ENCODE results near the gene NUB1. TPM values are rescaled to one million over a fixed set of nuclear protein-coding genes. Genes with fewer than 3 reads are reported as not detected.

NUB1 gene
- total and polyA plus RNA-seq, 2 donors, result 48.5 to 69.8 TPM

DNA sequence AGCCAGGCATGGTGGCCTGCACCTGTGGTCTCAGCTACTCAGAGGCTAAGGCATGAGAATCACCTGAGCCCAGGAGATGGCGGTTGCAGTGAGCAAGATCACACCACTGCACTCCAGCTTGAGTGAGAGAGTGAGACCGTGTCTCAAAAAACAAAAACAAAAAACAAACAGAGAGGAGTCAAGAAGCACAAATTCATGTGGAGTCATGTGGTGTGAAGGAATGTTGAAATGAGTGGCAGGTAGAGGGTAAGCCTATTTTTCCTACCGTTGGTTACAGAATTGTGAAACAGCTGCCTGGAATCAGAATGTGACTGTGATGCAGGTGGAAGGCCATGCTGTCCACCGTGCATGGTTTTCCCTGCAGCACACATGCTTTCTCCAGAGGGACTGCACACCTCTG is 23.7 kb upstream of the NUB1 start:
- Histone ChIP-seq H3K9me3 (ENCODE audit: control insufficient read depth in 2 of 2, insufficient read depth in 1 of 2, low read length in 1 of 2) (peaks cover 2 to 25% of the 10 kb centered on the region in 2 donors), H3K36me3 (ENCODE audit: control insufficient read depth in 2 of 2, insufficient read depth in 2 of 2, low read length in 1 of 2) (no peaks in the 10 kb centered on the region), H3K27me3 (ENCODE audit: control insufficient read depth in 2 of 2, insufficient read depth in 1 of 2, low read length in 1 of 2) (peaks cover 0 to 2% of the 10 kb centered on the region in 2 donors), H3K4me3 (ENCODE audit: low read length in 2 of 2) (no peak overlapping the region), H3K4me1 (ENCODE audit: control insufficient read depth in 2 of 2, insufficient read depth in 2 of 2, low read length in 2 of 2) (peaks cover 0 to under 1% of the 10 kb centered on the region in 2 donors), H3K27ac (ENCODE audit: low read depth in 1 of 2, low read length in 1 of 2) (no peak overlapping the region)
- DNase-seq (ENCODE audit: low read depth in 6 of 9, low spot score in 9 of 9), result no peak
- WGBS, result 91% methylated on average over 4 of the region's 4 CpGs

DNA sequence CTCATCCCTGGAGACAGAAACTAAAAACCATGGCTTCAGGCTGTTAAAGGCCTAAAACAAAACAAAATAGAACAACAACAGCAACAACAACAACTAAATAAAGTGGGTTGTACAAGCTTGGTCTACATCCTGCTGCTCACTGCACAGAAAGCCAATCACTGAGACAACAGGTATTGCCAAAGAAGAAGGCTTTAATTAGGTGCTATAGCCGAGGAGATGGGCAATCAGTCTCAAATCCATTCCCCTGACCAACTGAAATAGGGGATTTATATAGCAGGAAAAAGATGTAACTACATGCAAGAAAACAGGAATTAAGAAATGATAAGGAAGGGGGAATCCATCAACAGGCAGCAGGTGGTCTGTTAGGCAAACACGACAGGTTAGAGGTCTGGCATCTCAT is 22.4 kb upstream of the NUB1 start:
- DNase-seq (ENCODE audit: low read depth in 6 of 9, low spot score in 9 of 9), result no peak

DNA sequence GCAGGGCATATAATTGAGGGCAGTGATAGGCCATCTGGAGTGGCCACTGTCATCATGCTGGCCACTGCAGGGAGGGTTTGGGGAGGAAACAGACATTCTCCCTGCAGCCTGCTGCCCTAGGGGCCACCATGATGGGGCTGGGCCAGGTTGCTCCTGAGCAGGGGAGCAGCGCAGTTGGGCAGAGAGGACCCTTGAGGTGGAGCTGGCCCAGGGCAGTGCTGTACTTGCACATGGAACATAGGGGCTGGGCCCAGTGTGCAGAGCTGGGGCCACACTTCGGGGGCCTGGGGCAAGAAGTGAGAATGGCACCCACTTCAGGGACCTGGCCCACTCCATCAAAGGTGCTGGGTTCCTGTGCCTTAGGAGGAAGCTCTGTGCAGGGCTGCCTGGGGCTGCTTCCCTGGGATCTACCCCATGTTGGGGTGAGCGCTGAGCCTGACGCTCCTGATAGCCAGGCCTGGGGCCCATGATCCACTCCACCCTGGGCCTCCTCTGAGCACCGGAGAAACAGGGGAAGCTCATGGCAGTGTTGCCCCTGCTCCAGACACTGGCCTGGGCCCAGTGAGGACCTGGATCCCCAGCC is 21.3 kb upstream of the NUB1 start:
- WGBS, result 92% methylated on average over 5 of the region's 5 CpGs
- H3K27me3 ChIP-seq (ENCODE audit: control insufficient read depth in 2 of 2, insufficient read depth in 1 of 2, low read length in 1 of 2), result peaks cover 0 to 2% of the 10 kb centered on the region in 2 donors
- no peak overlapping the region for H3K27ac ChIP-seq (ENCODE audit: low read depth in 1 of 2, low read length in 1 of 2)
- DNase-seq (ENCODE audit: low read depth in 6 of 9, low spot score in 9 of 9), result no peak
- H3K36me3 ChIP-seq (ENCODE audit: control insufficient read depth in 2 of 2, insufficient read depth in 2 of 2, low read length in 1 of 2), result no peaks in the 10 kb centered on the region
- H3K4me3 ChIP-seq (ENCODE audit: low read length in 2 of 2), result no peak overlapping the region
- H3K9me3 ChIP-seq (ENCODE audit: control insufficient read depth in 2 of 2, insufficient read depth in 1 of 2, low read length in 1 of 2), result peaks cover 1 to 25% of the 10 kb centered on the region in 2 donors
- no peaks in the 10 kb centered on the region for H3K4me1 ChIP-seq (ENCODE audit: control insufficient read depth in 2 of 2, insufficient read depth in 2 of 2, low read length in 2 of 2)

More for the DNA sequence above, 22.4 kb upstream of the NUB1 start:
- Histone ChIP-seq H3K27ac (ENCODE audit: low read depth in 1 of 2, low read length in 1 of 2) (no peak overlapping the region), H3K4me1 (ENCODE audit: control insufficient read depth in 2 of 2, insufficient read depth in 2 of 2, low read length in 2 of 2) (no peaks in the 10 kb centered on the region), H3K9me3 (ENCODE audit: control insufficient read depth in 2 of 2, insufficient read depth in 1 of 2, low read length in 1 of 2) (peaks cover 1 to 25% of the 10 kb centered on the region in 2 donors), H3K27me3 (ENCODE audit: control insufficient read depth in 2 of 2, insufficient read depth in 1 of 2, low read length in 1 of 2) (peaks cover 0 to 2% of the 10 kb centered on the region in 2 donors), H3K36me3 (ENCODE audit: control insufficient read depth in 2 of 2, insufficient read depth in 2 of 2, low read length in 1 of 2) (no peaks in the 10 kb centered on the region), H3K4me3 (ENCODE audit: low read length in 2 of 2) (no peak overlapping the region)
- 75% methylated on average over 2 of the region's 2 CpGs for WGBS

DNA sequence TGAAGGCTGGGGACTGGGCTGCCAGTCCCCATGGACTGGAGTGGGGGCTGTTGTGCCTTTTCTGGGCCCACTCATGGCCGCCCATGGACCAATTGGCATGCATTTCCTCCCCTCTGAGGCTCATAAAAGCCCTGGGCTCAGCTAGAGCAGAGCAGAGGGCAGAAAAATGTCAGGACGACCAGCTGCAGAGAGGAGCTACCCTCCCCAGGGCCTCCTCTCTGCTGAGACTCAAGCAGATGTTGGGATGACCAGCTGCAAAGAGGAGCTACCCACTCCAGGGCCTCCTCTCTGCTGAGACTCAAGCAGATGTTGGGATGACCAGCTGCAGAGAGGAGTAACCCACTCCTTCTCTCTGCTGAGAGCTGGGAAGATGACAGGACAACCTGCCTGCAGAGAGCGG is 20.3 kb upstream of the NUB1 start:
- Histone ChIP-seq H3K36me3 (ENCODE audit: control insufficient read depth in 2 of 2, insufficient read depth in 2 of 2, low read length in 1 of 2) (no peaks in the 10 kb centered on the region), H3K27me3 (ENCODE audit: control insufficient read depth in 2 of 2, insufficient read depth in 1 of 2, low read length in 1 of 2) (peaks cover 0 to 2% of the 10 kb centered on the region in 2 donors), H3K27ac (ENCODE audit: low read depth in 1 of 2, low read length in 1 of 2) (no peak overlapping the region), H3K9me3 (ENCODE audit: control insufficient read depth in 2 of 2, insufficient read depth in 1 of 2, low read length in 1 of 2) (peaks cover 1 to 25% of the 10 kb centered on the region in 2 donors), H3K4me3 (ENCODE audit: low read length in 2 of 2) (no peak overlapping the region), H3K4me1 (ENCODE audit: control insufficient read depth in 2 of 2, insufficient read depth in 2 of 2, low read length in 2 of 2) (no peaks in the 10 kb centered on the region)
- WGBS, result 79% methylated on average over 3 of the region's 3 CpGs
- no peak for DNase-seq (ENCODE audit: low read depth in 6 of 9, low spot score in 9 of 9)

DNA sequence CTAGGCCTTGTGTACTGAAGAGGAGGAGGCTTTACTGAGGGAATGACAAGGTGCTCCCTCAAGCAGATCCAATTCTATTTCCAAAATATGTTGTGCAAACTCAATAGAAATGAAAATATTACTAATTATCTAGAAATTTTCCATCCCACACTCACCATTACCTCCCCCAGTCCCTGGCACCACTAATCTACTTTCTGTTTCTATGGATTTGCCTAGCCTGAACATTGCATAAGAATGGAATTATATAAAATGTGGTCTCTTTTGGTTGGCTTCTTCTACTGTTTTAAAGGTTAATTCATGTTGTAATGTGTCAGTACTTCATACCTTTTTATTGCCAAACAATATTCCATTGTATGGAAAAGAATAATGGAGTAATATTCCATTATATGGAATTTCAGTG is 18.7 kb upstream of the NUB1 start:
- Histone ChIP-seq H3K36me3 (ENCODE audit: control insufficient read depth in 2 of 2, insufficient read depth in 2 of 2, low read length in 1 of 2) (no peaks in the 10 kb centered on the region), H3K4me3 (ENCODE audit: low read length in 2 of 2) (no peak overlapping the region), H3K9me3 (ENCODE audit: control insufficient read depth in 2 of 2, insufficient read depth in 1 of 2, low read length in 1 of 2) (peaks cover 1 to 25% of the 10 kb centered on the region in 2 donors), H3K4me1 (ENCODE audit: control insufficient read depth in 2 of 2, insufficient read depth in 2 of 2, low read length in 2 of 2) (no peaks in the 10 kb centered on the region), H3K27me3 (ENCODE audit: control insufficient read depth in 2 of 2, insufficient read depth in 1 of 2, low read length in 1 of 2) (no peaks in the 10 kb centered on the region), H3K27ac (ENCODE audit: low read depth in 1 of 2, low read length in 1 of 2) (no peak overlapping the region)
- no peak for DNase-seq (ENCODE audit: low read depth in 6 of 9, low spot score in 9 of 9)

DNA sequence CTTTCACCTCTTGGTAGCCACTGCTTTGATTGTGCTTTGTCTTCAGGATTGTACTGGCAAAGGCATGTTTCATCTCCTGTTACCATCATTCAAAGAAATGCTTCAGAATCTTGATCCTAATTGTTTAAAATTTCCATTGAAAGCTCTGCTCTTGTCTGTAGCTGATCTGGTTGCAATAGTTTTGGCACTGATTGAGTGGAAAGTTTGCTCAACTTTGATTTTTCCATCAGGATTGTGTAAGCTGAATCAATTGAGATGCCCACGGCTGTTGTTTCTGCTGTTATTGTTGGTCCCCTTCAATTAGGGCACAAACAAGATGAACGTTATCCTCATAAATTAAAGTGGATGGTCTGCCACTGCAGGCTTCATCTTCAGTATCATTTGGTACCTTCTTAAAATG is 14.6 kb upstream of the NUB1 start:
- Histone ChIP-seq H3K9me3 (ENCODE audit: control insufficient read depth in 2 of 2, insufficient read depth in 1 of 2, low read length in 1 of 2) (peaks cover 0 to 4% of the 10 kb centered on the region in 2 donors), H3K36me3 (ENCODE audit: control insufficient read depth in 2 of 2, insufficient read depth in 2 of 2, low read length in 1 of 2) (no peaks in the 10 kb centered on the region), H3K27me3 (ENCODE audit: control insufficient read depth in 2 of 2, insufficient read depth in 1 of 2, low read length in 1 of 2) (no peaks in the 10 kb centered on the region), H3K27ac (ENCODE audit: low read depth in 1 of 2, low read length in 1 of 2) (no peak overlapping the region), H3K4me3 (ENCODE audit: low read length in 2 of 2) (no peak overlapping the region), H3K4me1 (ENCODE audit: control insufficient read depth in 2 of 2, insufficient read depth in 2 of 2, low read length in 2 of 2) (no peaks in the 10 kb centered on the region)
- no peak for DNase-seq (ENCODE audit: low read depth in 6 of 9, low spot score in 9 of 9)
- 96% methylated on average over 2 of the region's 2 CpGs for WGBS

DNA sequence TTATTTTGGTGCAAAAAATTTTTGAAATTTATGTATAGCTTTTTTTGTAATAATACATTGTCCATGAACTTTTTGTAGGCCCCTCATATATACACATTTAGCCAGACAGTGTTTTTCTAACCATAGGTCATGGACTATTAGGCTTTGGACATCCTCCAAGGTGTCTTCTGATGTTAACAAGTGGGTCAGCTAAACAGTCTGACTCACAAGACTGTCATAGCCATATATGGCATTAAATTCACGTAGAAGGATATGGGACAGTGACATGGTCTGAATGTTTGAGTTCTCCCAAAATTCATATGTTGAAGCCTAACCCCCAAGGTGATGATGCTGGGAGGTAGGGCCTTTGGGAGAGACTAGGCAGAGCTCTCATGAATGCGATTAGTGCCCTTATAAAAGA is 14.0 kb upstream of the NUB1 start:
- H3K36me3 ChIP-seq (ENCODE audit: control insufficient read depth in 2 of 2, insufficient read depth in 2 of 2, low read length in 1 of 2), result no peaks in the 10 kb centered on the region
- 93% methylated on average over 2 of the region's 2 CpGs for WGBS
- no peak overlapping the region for H3K27ac ChIP-seq (ENCODE audit: low read depth in 1 of 2, low read length in 1 of 2)
- H3K9me3 ChIP-seq (ENCODE audit: control insufficient read depth in 2 of 2, insufficient read depth in 1 of 2, low read length in 1 of 2), result no peaks in the 10 kb centered on the region
- H3K4me1 ChIP-seq (ENCODE audit: control insufficient read depth in 2 of 2, insufficient read depth in 2 of 2, low read length in 2 of 2), result no peaks in the 10 kb centered on the region
- no peaks in the 10 kb centered on the region for H3K27me3 ChIP-seq (ENCODE audit: control insufficient read depth in 2 of 2, insufficient read depth in 1 of 2, low read length in 1 of 2)
- no peak for DNase-seq (ENCODE audit: low read depth in 6 of 9, low spot score in 9 of 9)
- no peak overlapping the region for H3K4me3 ChIP-seq (ENCODE audit: low read length in 2 of 2)

DNA sequence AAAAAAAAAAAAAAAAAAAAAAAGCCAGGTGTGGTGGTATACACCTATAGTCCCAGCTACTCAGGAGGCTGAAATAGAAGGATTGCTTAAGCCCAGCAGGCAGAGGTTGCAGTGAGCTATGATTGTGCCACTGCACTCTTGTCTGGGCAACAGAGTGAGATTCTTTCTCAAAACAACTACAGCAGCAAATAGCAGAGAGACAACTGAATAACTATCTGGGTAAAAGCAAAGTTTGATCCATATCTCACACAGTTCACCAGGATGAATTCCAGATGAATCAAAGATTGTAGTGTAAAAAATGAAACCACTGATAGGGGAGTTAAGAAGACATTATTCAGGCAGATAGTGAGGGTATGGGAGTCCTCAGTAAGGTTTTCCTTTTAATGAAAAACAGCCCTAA is 11.4 kb upstream of the NUB1 start:
- no peaks in the 10 kb centered on the region for H3K36me3 ChIP-seq (ENCODE audit: control insufficient read depth in 2 of 2, insufficient read depth in 2 of 2, low read length in 1 of 2)
- no peaks in the 10 kb centered on the region for H3K4me1 ChIP-seq (ENCODE audit: control insufficient read depth in 2 of 2, insufficient read depth in 2 of 2, low read length in 2 of 2)
- no peak overlapping the region for H3K4me3 ChIP-seq (ENCODE audit: low read length in 2 of 2)
- H3K27me3 ChIP-seq (ENCODE audit: control insufficient read depth in 2 of 2, insufficient read depth in 1 of 2, low read length in 1 of 2), result no peaks in the 10 kb centered on the region
- no peak for DNase-seq (ENCODE audit: low read depth in 6 of 9, low spot score in 9 of 9)
- no peak overlapping the region for H3K27ac ChIP-seq (ENCODE audit: low read depth in 1 of 2, low read length in 1 of 2)
- H3K9me3 ChIP-seq (ENCODE audit: control insufficient read depth in 2 of 2, insufficient read depth in 1 of 2, low read length in 1 of 2), result no peaks in the 10 kb centered on the region

DNA sequence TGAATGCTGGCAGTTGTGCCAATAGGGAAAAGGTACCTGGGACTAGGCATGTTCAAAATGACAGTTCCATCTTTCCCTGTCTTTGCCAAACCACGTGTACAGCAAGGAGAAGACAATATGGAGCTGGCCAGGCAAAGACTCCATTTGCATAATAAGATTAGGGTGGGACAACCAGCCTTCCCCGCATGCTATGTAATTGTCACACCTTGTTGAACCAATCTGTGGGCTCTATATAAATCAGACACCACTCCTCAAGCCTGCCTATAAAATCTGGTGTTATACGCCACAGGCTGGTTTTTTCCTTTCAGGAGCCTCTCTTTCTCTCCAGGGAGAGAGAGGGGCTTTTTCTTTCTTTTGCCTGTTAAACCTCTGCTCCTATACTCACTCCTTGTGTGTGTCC is 11.0 kb upstream of the NUB1 start:
- Histone ChIP-seq H3K36me3 (ENCODE audit: control insufficient read depth in 2 of 2, insufficient read depth in 2 of 2, low read length in 1 of 2) (no peaks in the 10 kb centered on the region), H3K9me3 (ENCODE audit: control insufficient read depth in 2 of 2, insufficient read depth in 1 of 2, low read length in 1 of 2) (no peaks in the 10 kb centered on the region), H3K27ac (ENCODE audit: low read depth in 1 of 2, low read length in 1 of 2) (no peak overlapping the region), H3K4me1 (ENCODE audit: control insufficient read depth in 2 of 2, insufficient read depth in 2 of 2, low read length in 2 of 2) (no peaks in the 10 kb centered on the region), H3K27me3 (ENCODE audit: control insufficient read depth in 2 of 2, insufficient read depth in 1 of 2, low read length in 1 of 2) (no peaks in the 10 kb centered on the region), H3K4me3 (ENCODE audit: low read length in 2 of 2) (no peak overlapping the region)
- WGBS, result 91% methylated on average over 3 of the region's 3 CpGs
- no peak for DNase-seq (ENCODE audit: low read depth in 6 of 9, low spot score in 9 of 9)

DNA sequence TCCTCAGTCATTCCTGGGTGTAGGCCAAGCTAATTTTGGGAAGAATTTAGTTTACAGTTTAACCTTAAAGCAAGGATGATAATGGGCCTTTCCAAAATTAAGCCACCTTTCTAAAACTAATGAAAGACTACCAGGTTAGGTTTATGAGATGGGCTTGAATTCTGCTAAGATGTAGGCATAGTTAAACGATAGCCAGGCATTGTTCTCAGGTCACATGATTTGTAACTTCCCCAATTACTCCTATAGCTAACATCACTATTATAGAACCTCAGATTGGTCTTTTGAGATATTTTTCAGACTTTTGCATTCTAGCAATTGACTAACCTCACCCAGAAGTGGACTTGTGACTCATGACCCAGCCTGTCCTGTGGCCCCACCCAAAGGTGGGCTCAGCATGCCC is 7.0 kb upstream of the NUB1 start:
- DNase-seq (ENCODE audit: low read depth in 6 of 9, low spot score in 9 of 9), result no peak
- Histone ChIP-seq H3K27me3 (ENCODE audit: control insufficient read depth in 2 of 2, insufficient read depth in 1 of 2, low read length in 1 of 2) (no peaks in the 10 kb centered on the region), H3K4me1 (ENCODE audit: control insufficient read depth in 2 of 2, insufficient read depth in 2 of 2, low read length in 2 of 2) (no peaks in the 10 kb centered on the region), H3K4me3 (ENCODE audit: low read length in 2 of 2) (no peak overlapping the region), H3K36me3 (ENCODE audit: control insufficient read depth in 2 of 2, insufficient read depth in 2 of 2, low read length in 1 of 2) (no peaks in the 10 kb centered on the region), H3K9me3 (ENCODE audit: control insufficient read depth in 2 of 2, insufficient read depth in 1 of 2, low read length in 1 of 2) (peaks cover 0 to 2% of the 10 kb centered on the region in 2 donors), H3K27ac (ENCODE audit: low read depth in 1 of 2, low read length in 1 of 2) (no peak overlapping the region)
- WGBS, result 36% methylated on average over 1 of the region's 1 CpG
